Left forelimb (tissue), 1 donor: ENCODE measurements around the gene MAP3K20.
"Not testable (repeated sequence)": the region's sequence is repeated elsewhere in the genome, so short reads cannot be mapped to it uniquely, and the experiment has no call there.

Source experiments
- DNase-seq: peaks from one replicate; pipeline ENCODE4 v3.0.0-alpha.2; 2018; ENCODE audit warnings: low spot score

MAP3K20 gene

DNA sequence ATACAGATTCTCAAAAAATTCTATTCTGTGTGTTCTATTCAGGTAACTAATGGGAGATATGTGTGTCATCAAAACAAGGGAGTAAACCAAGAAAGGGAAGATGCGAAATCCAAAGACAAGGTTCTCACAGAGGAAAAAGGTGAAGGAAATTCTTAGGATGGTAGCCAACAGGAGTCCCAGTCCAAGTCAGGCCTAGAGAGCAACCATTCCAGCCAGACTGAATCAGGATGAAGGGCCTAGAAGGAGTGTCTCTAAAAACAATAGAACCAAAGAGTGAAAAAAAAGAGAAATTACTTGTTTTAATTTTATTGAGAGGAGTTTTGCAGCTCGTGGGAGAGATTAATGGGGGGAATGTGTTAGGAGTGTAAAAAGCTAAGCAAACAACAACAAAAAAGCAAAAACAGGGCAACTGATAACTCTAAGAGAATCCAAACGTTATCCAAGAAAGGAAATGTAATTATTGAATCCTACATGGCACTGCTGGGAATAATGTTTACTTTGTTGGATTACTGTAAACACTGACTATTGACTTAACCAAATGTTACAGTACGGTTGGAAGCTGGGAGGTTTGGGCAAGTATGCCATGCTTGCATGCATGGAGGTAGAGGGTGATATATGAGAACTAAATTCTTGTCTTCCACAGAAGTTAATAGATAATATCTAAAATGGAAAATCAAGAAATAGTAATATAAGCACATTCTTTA, 12.3 kb downstream of the MAP3K20 start:
- no peak for DNase-seq

DNA sequence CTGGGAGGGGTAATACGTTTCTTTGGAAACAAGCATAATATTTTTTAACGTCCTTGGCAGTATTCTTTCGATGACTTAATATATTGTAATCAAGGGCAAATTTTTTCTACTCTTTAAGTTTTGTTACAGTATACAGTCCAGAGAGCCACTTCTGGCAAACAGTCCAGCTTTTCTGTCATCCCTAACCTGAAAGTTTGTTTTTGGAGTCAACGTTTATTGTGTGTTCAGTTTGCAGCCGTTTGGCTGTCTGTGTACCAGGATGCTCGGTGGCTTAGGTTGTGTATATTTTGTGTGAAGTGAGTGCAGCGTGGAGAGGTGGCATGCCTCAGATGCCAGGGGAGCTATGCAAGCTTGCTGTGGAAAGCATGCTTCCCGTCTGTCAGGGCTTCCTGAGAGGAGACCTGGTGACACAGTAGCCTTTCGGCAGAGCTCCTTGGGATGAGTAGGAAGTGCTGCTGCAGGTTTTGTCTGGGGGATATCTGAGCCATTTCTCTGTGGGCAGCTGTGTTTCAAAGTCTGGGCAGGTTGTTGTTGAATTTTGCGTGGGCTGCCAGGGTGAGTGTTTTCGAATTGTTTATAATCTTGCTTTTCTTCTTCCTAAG, 14.7 kb downstream of the MAP3K20 start:
- no peak for DNase-seq

DNA sequence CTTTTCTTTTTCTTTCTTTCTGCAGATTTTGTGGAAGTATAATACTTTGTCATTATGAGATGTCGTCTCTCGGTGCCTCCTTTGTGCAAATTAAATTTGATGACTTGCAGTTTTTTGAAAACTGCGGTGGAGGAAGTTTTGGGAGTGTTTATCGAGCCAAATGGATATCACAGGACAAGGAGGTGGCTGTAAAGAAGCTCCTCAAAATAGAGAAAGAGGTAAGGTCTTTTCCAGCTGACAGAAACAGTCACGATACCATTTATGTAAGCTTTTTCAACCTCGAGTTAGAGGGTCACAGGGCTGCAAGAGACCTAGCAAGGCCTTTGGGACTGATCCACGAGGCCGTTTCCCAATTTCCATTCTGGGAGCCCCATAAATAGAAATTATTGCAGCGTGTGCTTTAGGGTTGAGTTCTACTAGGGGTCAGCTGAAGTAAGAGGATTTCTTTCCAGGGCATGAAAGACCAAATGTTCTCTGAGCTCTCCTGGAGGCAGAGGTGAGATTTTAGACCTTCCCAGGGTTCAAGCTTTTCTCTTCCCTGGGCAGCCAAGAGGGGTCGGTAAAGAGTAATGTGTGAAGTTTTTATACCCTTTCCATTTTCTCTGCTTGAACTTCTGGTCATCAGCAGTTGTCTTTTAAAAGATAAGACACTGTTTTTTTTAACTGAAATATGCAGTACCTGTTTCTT, 15.5 kb downstream of the MAP3K20 start:
- DNase-seq: no peak

DNA sequence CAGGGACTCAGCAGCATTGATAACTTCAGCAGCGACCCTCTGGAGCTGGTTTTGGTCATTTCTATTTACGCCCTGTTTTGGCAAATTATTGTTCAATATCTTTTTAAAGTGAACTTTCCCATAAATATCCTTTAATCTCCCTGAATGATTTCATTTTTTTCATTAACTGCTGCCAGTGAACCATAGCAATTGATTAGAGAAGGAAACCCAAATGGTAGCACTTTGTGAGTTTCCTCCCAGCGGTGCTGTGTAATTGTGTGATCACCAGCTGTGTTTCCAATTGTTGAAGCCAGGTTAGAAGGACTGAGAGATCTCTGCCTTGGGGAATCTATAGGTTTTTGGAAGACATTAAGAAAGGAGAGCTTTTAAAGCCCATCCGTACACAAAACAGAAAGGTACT, 16.3 kb downstream of the MAP3K20 start:
- no peak for DNase-seq

DNA sequence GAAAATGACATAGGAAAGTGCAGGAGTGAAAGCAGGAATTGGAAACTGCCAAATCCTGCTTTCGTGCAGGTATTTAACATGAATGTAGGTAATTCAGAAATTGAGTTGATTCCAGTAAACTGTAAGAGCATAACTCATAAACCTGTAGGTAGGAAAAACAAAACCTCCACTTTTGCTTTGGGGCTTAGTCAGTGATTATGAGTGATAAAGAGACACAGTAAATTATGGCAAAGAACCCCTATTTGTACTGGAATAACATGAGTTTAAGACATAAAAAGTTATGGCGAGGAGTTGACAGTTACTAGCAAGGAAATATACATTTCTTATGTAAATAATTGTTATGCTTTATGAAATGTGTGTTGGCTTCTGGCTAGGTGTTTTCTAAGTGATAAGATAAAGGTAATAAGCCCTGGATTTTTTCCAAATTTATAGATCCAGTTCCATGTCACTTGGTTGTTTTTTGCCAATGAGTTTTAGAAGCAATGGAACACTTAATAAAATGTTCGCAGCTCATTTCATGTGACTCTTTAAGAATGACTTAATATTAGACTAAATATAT, 17.3 kb downstream of the MAP3K20 start:
- no peak for DNase-seq

DNA sequence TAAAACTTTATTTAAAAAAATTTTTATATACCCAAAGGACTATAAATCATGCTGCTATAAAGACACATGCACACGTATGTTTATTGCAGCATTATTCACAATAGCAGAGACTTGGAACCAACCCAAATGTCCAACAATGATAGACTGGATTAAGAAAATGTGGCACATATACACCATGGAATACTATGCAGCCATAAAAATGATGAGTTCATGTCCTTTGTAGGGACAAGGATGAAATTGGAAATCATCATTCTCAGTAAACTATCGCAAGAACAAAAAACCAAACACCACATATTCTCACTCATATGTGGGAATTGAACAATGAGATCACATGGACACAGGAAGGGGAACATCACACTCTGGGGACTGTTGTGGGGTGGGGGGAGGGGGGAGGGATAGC, 18.0 kb downstream of the MAP3K20 start:
- not testable (repeated sequence) for DNase-seq

DNA sequence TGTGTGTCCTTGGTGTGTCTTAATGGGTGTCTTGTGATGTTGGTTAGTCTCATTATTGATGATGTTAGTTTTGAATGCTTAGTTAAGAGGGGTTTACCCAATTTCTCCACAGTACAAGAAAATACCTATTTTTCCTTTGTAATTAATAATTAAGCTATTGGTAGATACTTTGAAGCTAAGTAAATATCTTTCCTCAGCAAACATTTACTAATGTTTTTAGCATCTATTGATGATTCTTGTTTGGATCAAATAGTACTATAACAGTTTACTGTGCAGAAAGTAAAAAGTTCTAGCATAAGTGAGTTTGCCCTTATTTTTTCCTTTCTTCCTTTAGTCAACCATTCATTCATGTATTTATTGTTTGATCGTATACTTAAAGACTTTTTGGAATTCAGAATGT, 19.1 kb downstream of the MAP3K20 start:
- no peak for DNase-seq

DNA sequence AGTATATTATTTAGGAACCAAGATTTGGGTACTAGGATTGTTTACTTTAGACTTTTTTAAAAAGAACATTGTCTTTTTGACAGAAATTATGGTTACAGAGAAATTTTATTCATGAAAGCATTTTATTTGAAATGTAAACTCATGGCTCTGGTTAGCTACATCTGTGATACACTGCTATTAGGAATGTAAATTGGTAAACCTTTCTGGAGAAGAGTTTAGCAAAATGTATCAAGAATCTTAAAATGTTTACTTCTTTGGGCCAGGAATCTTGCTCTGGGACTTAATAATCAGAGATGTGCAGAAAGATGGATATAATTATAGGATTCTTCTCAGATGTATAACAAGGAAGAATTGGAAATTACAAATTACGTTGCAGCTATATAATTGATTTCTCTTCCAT, 19.7 kb downstream of the MAP3K20 start:
- no peak for DNase-seq

DNA sequence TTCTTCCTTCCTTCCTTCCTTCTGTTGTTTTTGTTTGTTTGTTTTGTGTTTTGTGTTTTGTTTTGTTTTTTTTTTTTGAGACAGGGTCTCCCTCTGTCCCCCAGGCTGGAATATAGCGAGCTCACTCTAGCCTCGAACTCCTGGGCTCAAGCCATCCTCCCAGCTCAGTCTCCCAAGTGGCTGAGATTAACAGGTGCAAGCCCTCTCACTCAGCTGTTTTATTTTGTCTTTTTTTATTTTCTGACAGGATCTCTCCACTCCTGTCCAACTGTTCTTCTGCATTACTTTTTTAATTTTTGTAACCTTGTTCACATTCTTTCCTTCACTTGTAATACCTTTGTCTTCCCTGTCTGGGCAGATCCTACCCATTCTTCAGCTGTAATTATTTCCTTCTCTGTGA, 23.6 kb downstream of the MAP3K20 start:
- no peak for DNase-seq

DNA sequence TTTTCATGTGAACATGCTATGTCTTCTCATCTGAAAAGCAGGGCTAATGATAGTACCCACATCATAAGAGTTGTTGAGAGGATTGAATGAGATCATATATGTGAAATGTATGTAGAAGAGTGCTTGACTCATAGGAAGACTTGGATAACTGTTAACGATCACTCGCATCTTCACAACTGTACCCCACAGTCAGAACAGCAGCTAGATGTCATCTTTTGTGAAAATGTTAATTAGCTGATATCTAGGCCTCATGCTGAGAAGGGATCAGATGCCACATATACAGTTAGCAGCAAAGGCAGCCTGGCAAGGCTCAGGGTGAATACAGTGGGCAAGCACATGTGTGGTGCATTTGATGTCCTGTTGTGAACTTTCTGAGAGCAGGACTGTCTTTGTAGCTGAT, 24.2 kb downstream of the MAP3K20 start:
- no peak for DNase-seq

DNA sequence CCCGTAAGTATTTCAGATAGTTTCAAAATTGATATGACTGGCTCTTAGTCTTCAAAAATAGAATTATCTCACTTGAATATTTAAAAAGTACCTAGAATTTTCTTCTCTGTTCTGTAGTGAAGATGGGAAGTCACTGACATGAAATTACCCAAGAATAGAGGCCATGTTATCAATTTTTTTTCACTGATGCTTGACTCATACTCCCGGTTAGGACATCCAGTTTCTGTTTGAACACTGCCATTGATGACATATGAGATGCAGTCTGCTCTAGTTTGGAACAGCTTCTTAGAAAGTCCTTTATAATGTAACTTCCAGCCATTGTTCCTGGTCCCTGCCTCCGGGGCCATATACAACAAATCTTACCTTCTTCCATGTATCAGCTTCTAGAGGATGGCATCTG, 26.0 kb downstream of the MAP3K20 start:
- no peak for DNase-seq

DNA sequence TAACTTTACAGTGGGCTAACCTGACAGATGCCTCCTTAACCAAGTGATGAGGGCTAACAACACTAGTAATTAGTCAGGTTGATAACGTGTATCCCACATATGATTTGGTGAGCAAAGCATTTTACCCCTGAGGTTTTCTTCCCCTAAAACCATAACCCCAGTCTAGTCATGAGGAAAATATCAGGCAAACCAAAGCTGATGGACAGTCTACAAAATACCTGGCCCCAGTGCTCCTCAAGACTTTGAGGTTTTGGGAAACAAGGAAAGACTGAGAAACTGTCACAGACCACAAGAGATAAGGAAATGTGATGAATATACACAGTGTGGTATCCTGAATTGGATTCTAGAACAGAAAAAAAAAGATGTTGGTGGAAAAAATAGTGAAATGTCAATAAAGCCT, 28.5 kb downstream of the MAP3K20 start:
- no peak for DNase-seq

DNA sequence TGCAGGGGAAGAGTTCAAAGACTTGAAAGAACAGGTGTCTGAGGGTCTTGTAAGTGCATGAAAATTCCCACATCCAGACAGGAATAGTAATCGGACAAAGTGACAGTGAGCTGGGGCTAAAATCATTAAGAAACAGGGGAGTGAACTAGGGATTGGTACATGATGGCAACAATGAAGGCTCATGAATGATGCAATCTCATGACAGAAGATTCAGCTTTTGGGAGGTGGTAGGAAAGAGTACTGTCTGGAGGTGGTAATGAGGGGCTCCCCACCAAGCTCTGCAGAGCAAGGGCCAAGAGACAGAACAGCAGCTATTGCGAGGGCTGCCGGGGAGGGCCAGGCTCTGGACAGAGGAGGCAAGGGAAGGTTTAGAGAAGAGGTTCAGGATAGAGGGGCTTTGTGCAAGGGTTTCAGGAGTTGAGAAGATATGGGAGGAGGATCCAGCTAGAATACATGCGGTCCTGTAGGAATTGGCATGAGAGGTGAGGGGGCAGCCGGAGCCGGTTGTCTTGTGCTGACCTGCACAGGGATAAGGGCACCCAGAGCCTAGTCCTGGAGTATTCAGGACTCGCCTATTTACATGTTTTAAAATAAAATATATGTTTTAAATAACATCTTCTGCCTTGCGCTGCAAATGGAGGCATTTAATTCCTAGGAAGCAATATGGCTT, 31.4 kb downstream of the MAP3K20 start:
- DNase-seq: no peak

DNA sequence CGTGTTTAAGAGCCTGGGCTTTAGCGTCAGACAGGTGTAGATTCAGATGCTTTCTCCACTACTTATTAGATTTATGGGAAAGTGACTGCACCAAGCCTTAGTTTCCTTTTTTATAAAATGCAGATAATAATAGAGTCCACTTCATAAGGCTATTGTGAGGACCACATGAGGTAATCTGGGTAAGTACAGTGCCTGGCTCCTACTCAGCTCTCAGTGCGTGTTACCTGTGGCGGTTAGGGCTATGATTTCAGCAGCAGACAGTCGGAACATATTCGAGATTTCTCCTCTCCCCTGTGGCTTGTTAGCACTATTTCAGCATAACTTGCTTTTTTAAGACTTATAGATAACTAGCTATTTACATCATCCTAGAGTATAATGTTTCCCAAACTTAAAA, 32.0 kb downstream of the MAP3K20 start:
- DNase-seq: no peak

DNA sequence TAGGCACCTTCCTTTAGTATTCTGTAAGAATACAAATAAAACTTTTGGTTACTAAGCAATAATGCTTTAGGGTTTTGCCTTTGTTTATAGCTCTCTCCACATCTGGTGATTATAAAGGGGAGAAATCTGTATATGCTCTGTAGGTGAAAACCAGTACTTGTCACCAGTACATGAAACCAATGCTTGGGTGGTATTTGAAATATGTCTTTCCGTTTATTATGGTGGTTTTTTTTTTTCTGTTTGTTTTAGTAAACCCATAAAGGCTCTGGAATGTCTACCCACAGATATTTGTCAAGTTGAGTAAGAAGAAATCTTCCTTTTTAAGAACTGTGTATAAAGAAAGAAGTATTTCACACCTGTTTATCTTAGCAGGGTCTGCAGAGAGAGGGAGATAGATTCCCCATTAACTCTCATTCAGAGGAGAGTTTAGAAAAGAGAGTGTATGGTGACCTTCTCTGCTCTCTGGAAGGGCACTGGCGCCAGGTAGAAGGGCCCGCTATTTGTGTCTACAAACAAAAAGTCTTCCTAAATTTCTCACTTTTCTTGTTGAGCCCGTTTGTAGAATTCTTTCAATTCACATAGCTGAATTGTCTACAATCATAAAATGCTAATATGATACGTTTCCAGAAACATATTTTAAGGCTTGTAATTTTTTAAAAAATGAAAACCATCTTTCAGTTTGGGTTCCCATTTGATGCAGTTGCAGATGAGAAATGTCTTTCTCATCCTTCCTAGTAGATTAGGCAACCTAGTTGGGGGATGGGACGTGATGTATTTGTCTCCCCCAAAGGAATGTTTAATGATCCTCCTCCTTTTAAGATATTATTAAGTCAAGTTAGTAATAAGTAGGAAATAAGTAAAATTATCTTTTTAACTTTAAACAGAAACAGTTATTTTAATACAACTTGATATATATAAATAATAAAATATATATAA, 33.9 kb downstream of the MAP3K20 start:
- no peak for DNase-seq

DNA sequence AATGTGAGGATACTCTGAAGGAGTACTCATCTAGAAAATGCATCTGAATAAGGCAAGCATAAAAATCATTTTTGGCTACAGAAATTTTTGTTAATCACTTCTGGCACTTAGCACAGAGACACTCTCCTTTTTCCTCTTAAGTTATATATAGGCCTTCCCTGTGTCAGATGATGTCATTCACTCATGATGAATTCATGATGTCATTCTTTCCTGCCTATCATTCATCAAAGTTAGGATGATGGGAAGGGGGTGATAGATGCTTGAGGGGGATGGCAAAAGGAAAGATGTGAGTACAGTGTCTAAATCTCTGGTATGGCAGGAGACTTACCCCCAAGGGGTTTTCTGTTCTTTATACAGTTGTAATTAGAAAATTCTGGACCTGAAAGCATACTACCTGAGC, 42.0 kb downstream of the MAP3K20 start:
- no peak for DNase-seq

DNA sequence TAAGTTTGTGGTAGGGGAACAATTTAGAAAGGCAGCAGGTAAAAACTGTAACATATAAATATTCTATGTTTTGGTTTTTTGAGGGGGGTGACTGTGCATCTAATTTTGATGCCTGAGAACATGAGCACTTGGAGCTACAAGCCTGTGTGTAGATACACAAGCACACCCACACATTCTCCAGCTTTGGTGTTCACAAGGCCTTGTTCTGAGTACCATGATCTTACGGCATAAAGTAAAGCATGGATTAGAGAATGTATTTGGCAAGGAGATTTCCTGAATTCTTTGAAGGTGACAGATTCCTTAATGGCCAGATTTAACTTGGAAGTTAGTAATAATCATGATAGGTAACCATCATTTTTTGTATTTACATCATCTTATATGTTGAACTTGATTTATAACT, 42.7 kb downstream of the MAP3K20 start:
- no peak for DNase-seq

DNA sequence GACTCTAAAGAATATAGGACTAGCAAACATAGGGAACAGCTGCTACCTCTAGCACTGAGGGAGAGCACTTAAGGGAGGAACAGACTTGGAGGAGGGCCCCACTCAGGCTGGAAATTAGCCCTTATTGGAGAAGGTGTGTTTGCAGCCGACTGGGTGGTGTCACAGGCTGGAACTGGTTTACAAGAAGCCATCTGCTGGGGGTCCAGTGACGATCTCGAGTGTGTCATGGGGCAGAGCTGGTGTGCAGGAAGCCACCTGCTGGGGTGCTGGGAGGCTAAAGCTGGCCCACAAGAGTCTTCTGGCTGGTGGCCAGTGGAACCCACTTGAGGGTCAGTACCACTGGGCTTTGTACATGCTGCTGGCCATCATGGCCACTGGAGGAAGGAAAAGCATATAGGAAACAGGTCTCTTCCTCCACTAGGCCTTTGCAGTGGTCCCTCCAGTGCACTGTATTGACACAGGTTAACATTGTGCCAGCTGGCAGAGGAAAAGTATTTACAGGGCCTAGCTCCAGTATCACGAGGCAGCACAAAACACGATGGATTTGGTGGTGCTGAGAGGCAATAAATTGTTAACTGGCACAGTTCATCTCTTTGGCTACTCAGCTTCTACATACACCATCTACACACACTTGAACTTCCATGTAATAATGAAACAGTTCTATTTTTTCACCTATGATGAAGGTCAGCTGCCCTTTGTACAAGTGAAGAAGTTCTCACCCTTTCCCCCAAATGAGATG, 43.6 kb downstream of the MAP3K20 start:
- no peak for DNase-seq

DNA sequence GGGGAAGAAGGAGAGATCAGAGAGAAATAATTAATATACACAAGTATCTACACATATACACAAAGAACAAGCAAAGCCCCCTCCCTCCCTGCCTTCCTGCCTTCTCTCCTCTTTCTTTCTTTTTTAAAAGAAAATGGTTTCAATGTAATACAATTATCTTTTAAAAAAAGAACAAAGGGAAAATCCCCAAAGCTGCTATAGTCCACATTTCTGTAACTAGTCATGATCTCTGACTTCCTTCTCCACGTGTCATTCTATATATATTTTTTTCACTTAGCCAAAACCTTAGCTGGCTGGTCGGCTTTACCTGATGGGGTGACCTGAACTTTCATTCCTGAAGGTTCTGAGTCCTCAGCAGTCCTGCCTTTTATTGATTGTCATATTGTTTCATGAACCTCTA, 44.3 kb downstream of the MAP3K20 start:
- no peak for DNase-seq

DNA sequence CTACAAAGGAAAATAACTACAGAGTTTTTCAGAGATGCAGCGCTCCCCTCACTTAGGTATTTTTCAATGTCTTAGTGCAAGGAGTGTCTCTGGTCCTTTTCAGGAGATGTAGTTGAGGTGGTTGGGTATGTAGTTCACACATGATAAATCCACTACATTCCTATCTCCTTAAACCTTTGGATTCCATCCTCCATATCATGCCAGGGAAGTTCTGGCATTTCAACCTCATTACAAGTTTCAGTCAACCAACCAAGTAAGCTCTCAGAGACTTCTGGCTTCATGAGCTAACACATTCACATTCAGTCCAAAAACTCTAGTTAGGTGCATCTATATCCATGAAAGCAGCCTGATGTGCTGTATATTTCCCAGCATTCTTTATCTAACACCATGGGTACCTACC, 47.3 kb downstream of the MAP3K20 start:
- no peak for DNase-seq

DNA sequence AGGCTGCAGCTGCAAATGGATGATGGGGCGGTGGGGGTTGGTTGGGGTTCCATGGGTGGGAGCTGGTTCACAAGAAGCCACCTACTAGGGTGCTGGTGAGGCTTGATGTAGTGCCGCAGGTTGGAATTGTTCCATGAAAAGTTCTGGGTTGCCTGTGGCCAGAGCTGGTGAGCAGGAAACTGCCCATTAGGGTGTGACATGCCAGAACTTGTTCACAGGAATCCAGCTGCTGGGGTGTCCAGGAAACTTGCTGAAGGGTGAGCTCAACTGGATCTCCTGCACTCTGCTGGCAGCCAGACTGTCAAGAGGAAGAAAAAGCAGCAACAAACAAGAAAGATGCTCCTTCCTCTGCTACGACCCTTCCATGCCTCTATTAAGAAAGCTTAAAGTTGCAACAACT, 48.8 kb downstream of the MAP3K20 start:
- DNase-seq: no peak
